PC-9 (cell line): ENCODE data around the gene C4B. TPM values are rescaled to one million over a fixed set of nuclear protein-coding genes. Genes with fewer than 3 reads are reported as not detected.
"Not testable (repeated sequence)": the region's sequence is repeated elsewhere in the genome, so short reads cannot be mapped to it uniquely, and the experiment has no call there.

Experiments
- BruUV-seq: library from RNA; stranded (reverse); fragments of 400-500 nt; replicated peaks from 2 replicates; lab custom pipeline; 2021; lab: Mats Ljungman, UMichigan
- CTCF ChIA-PET: fragments of 300-600 bp; sonication (Branson Sonifier 250); formaldehyde crosslinking; loops from one replicate; lab custom pipeline; 2022; ENCODE audit warnings: antibody characterized with exemption; lab: Charles Lee
- POLR2A ChIA-PET: fragments of 300-600 bp; sonication (Branson Sonifier 250); formaldehyde crosslinking; loops from one replicate; lab custom pipeline; 2022; ENCODE audit warnings: antibody characterized with exemption; ENCODE audit not compliant: unreplicated experiment; lab: Charles Lee
- DNase-seq, 2 experiments: peaks; one replicate each; pipeline versions ENCODE4 v3.0.0 to v3.0.0-alpha.2; 2015 to 2022; ENCODE audit warnings: mixed read lengths in 1 of 2
- H2AFZ ChIP-seq: fragments of 200-600 bp; sonication (generic); 2 replicates; pipeline ENCODE4 v1.8.1; 2017; ENCODE audit warnings: antibody characterized with exemption
- H3F3A ChIP-seq: fragments of 200-600 bp; sonication (generic); 2 replicates; pipeline ENCODE4 v1.8.1; 2017; ENCODE audit warnings: antibody characterized with exemption, mild to moderate bottlenecking, low read depth; ENCODE audit not compliant: insufficient read depth
- H3K27ac ChIP-seq: fragments of 200-600 bp; sonication (generic); 2 replicates; pipeline ENCODE4 v1.6.1; 2016; ENCODE audit warnings: mixed run types
- H3K27me3 ChIP-seq: fragments of 200-600 bp; sonication (generic); 2 replicates; pipeline ENCODE4 v1.6.1; 2016; ENCODE audit warnings: low read depth, mixed run types; ENCODE audit not compliant: insufficient read depth
- H3K36me3 ChIP-seq: fragments of 200-600 bp; sonication (generic); 2 replicates; pipeline ENCODE4 v1.6.1; 2016; ENCODE audit warnings: low read depth, mixed run types
- H3K4me1 ChIP-seq: fragments of 200-600 bp; sonication (generic); replicated peaks from 2 replicates; pipeline ENCODE4 v1.6.1; 2016; ENCODE audit warnings: mixed run types; ENCODE audit not compliant: insufficient read depth
- H3K4me2 ChIP-seq: fragments of 200-600 bp; sonication (generic); 2 replicates; pipeline ENCODE4 v1.6.1; 2017; ENCODE audit warnings: mixed run types
- H3K4me3 ChIP-seq: fragments of 200-600 bp; sonication (generic); 2 replicates; pipeline ENCODE4 v1.6.1; 2016; ENCODE audit warnings: mixed run types
- H3K79me2 ChIP-seq: fragments of 200-600 bp; sonication (generic); 2 replicates; pipeline ENCODE4 v1.6.1; 2017; ENCODE audit warnings: low read depth, mixed run types
- H3K9me2 ChIP-seq: fragments of 200-600 bp; sonication (generic); 2 replicates; pipeline ENCODE4 v1.8.1; 2017; ENCODE audit warnings: mild to moderate bottlenecking; ENCODE audit not compliant: insufficient read depth
- H3K9me3 ChIP-seq: fragments of 200-600 bp; sonication (generic); 2 replicates; pipeline ENCODE4 v1.8.1; 2016; ENCODE audit warnings: low read depth; ENCODE audit not compliant: insufficient read depth
- H4K20me1 ChIP-seq: fragments of 200-600 bp; sonication (generic); 2 replicates; pipeline ENCODE4 v1.8.1; 2017; ENCODE audit not compliant: insufficient read depth
- CTCF ChIP-seq: fragments of 200-600 bp; sonication (generic); conservative IDR thresholded peaks from 2 replicates; pipeline ENCODE4 v1.6.1; 2017; ENCODE audit warnings: mixed run types, antibody characterized with exemption, mild to moderate bottlenecking, moderate library complexity
- EZH2 ChIP-seq: fragments of 200-600 bp; sonication (generic); IDR thresholded peaks from 2 replicates; pipeline ENCODE4 v1.8.0; 2017; ENCODE audit warnings: antibody characterized with exemption, low read depth
- intact Hi-C: fragments of 100-400 bp; cut with micrococcal nuclease; formaldehyde crosslinking; loops from one replicate; pipeline ENCODE4 v1.10.0; 2022; ENCODE audit not compliant: unreplicated experiment
- total RNA-seq: library from RNA; stranded (reverse); gene quantifications from 2 replicates; pipeline ENCODE4 v1.2.3, GENCODE V29; 2021

C4B gene
- total RNA-seq, 1 experiment from 2014 or later = 8.3 TPM

GRCh38 chr6:31979238-31979898, 35.2 kb upstream of the C4B start:
- Histone ChIP-seq H3K36me3 (no peaks in the 10 kb centered on the region), H4K20me1 (no peaks in the 10 kb centered on the region), H3K4me2 (no peak overlapping the region), H3K27me3 (no peaks in the 10 kb centered on the region), H2AFZ (no peak overlapping the region), H3K79me2 (peaks cover 8% of the 10 kb centered on the region; the same call in 1 of the 2 replicates), H3K4me1 (no peaks in the 10 kb centered on the region), H3K9me2 (no peaks in the 10 kb centered on the region), H3K4me3 (no peak overlapping the region), H3K9me3 (no peaks in the 10 kb centered on the region), H3F3A (no peaks in the 10 kb centered on the region), H3K27ac (no peak overlapping the region)
- intact Hi-C loops = no loop called here
- TF ChIP-seq EZH2 (no peak), CTCF (no peak)
- DNase-seq = no peak
- ChIA-PET CTCF (no interaction called here), POLR2A (no interaction called here)
- no TSS peak for BruUV-seq

- H3K4me2 ChIP-seq, H3K27me3 ChIP-seq, H3K36me3 ChIP-seq, H3K79me2 ChIP-seq, H3F3A ChIP-seq, CTCF ChIA-PET, H2AFZ ChIP-seq, H3K4me1 ChIP-seq, H3K9me3 ChIP-seq, intact Hi-C loops, DNase-seq, H3K27ac ChIP-seq, BruUV-seq, H3K4me3 ChIP-seq, POLR2A ChIA-PET, H4K20me1 ChIP-seq, H3K9me2 ChIP-seq: not testable (repeated sequence)
These were observed 34.3 kb upstream of the C4B start for GRCh38 chr6:31980195-31980876.

GRCh38 chr6:31980998-31981397, 33.6 kb upstream of the C4B start:
- H3K9me3 ChIP-seq, CTCF ChIA-PET, H3K79me2 ChIP-seq, DNase-seq, H3K4me3 ChIP-seq, H3K36me3 ChIP-seq, H3K4me1 ChIP-seq, H3K4me2 ChIP-seq, POLR2A ChIA-PET, BruUV-seq, H3K27me3 ChIP-seq, H3K27ac ChIP-seq, H2AFZ ChIP-seq, intact Hi-C loops, H4K20me1 ChIP-seq, H3F3A ChIP-seq, H3K9me2 ChIP-seq: not testable (repeated sequence)

GRCh38 chr6:31981744-31982143, 32.9 kb upstream of the C4B start, which contains the start of gene C4A:
Gene C4A (plus strand): TSS chr6:31982057. CDS start chr6:31982108, 51 bp downstream.
- H3K4me2 ChIP-seq, intact Hi-C loops, POLR2A ChIA-PET, DNase-seq, H3K27me3 ChIP-seq, H3K4me1 ChIP-seq, H3K9me2 ChIP-seq, H3F3A ChIP-seq, BruUV-seq, H2AFZ ChIP-seq, CTCF ChIA-PET, H3K4me3 ChIP-seq, H3K27ac ChIP-seq, H3K9me3 ChIP-seq, H3K36me3 ChIP-seq, H3K79me2 ChIP-seq, H4K20me1 ChIP-seq: not testable (repeated sequence)

GRCh38 chr6:31989363-31989762, 25.2 kb upstream of the C4B start:
- H2AFZ ChIP-seq, H3K27ac ChIP-seq, H4K20me1 ChIP-seq, POLR2A ChIA-PET, DNase-seq, H3K4me3 ChIP-seq, H3F3A ChIP-seq, intact Hi-C loops, BruUV-seq, CTCF ChIA-PET, H3K27me3 ChIP-seq, H3K4me1 ChIP-seq, H3K36me3 ChIP-seq, H3K4me2 ChIP-seq, H3K9me2 ChIP-seq, H3K9me3 ChIP-seq, H3K79me2 ChIP-seq: not testable (repeated sequence)

GRCh38 chr6:31994421-31994820, 20.2 kb upstream of the C4B start:
- H3K27ac ChIP-seq, H3K4me1 ChIP-seq, H3K9me3 ChIP-seq, H3K79me2 ChIP-seq, H2AFZ ChIP-seq, H3K4me2 ChIP-seq, DNase-seq, H3K27me3 ChIP-seq, H3F3A ChIP-seq, H3K4me3 ChIP-seq, H3K9me2 ChIP-seq, intact Hi-C loops, BruUV-seq, CTCF ChIA-PET, POLR2A ChIA-PET, H3K36me3 ChIP-seq, H4K20me1 ChIP-seq: not testable (repeated sequence)
